PC-9 (cell line): ENCODE data around the gene AMDHD2. TPM values are rescaled to one million over a fixed set of nuclear protein-coding genes. Genes with fewer than 3 reads are reported as not detected.

Experiments used
- BruUV-seq: library from RNA; stranded (reverse); fragments of 400-500 nt; replicated peaks from 2 replicates; lab custom pipeline; 2021; lab: Mats Ljungman, UMichigan
- CTCF ChIA-PET: fragments of 300-600 bp; sonication (Branson Sonifier 250); formaldehyde crosslinking; loops from one replicate; lab custom pipeline; 2022; ENCODE audit warnings: antibody characterized with exemption; lab: Charles Lee
- POLR2A ChIA-PET: fragments of 300-600 bp; sonication (Branson Sonifier 250); formaldehyde crosslinking; loops from one replicate; lab custom pipeline; 2022; ENCODE audit warnings: antibody characterized with exemption; ENCODE audit not compliant: unreplicated experiment; lab: Charles Lee
- DNase-seq, 2 experiments: peaks; one replicate each; pipeline versions ENCODE4 v3.0.0 to v3.0.0-alpha.2; 2015 to 2022; ENCODE audit warnings: mixed read lengths in 1 of 2
- H2AFZ ChIP-seq: fragments of 200-600 bp; sonication (generic); 2 replicates; pipeline ENCODE4 v1.8.1; 2017; ENCODE audit warnings: antibody characterized with exemption
- H3F3A ChIP-seq: fragments of 200-600 bp; sonication (generic); 2 replicates; pipeline ENCODE4 v1.8.1; 2017; ENCODE audit warnings: antibody characterized with exemption, mild to moderate bottlenecking, low read depth; ENCODE audit not compliant: insufficient read depth
- H3K27ac ChIP-seq: fragments of 200-600 bp; sonication (generic); 2 replicates; pipeline ENCODE4 v1.6.1; 2016; ENCODE audit warnings: mixed run types
- H3K27me3 ChIP-seq: fragments of 200-600 bp; sonication (generic); 2 replicates; pipeline ENCODE4 v1.6.1; 2016; ENCODE audit warnings: low read depth, mixed run types; ENCODE audit not compliant: insufficient read depth
- H3K36me3 ChIP-seq: fragments of 200-600 bp; sonication (generic); 2 replicates; pipeline ENCODE4 v1.6.1; 2016; ENCODE audit warnings: low read depth, mixed run types
- H3K4me1 ChIP-seq: fragments of 200-600 bp; sonication (generic); replicated peaks from 2 replicates; pipeline ENCODE4 v1.6.1; 2016; ENCODE audit warnings: mixed run types; ENCODE audit not compliant: insufficient read depth
- H3K4me2 ChIP-seq: fragments of 200-600 bp; sonication (generic); 2 replicates; pipeline ENCODE4 v1.6.1; 2017; ENCODE audit warnings: mixed run types
- H3K4me3 ChIP-seq: fragments of 200-600 bp; sonication (generic); 2 replicates; pipeline ENCODE4 v1.6.1; 2016; ENCODE audit warnings: mixed run types
- H3K79me2 ChIP-seq: fragments of 200-600 bp; sonication (generic); 2 replicates; pipeline ENCODE4 v1.6.1; 2017; ENCODE audit warnings: low read depth, mixed run types
- H3K9me2 ChIP-seq: fragments of 200-600 bp; sonication (generic); 2 replicates; pipeline ENCODE4 v1.8.1; 2017; ENCODE audit warnings: mild to moderate bottlenecking; ENCODE audit not compliant: insufficient read depth
- H3K9me3 ChIP-seq: fragments of 200-600 bp; sonication (generic); 2 replicates; pipeline ENCODE4 v1.8.1; 2016; ENCODE audit warnings: low read depth; ENCODE audit not compliant: insufficient read depth
- H4K20me1 ChIP-seq: fragments of 200-600 bp; sonication (generic); 2 replicates; pipeline ENCODE4 v1.8.1; 2017; ENCODE audit not compliant: insufficient read depth
- CTCF ChIP-seq: fragments of 200-600 bp; sonication (generic); conservative IDR thresholded peaks from 2 replicates; pipeline ENCODE4 v1.6.1; 2017; ENCODE audit warnings: mixed run types, antibody characterized with exemption, mild to moderate bottlenecking, moderate library complexity
- EZH2 ChIP-seq: fragments of 200-600 bp; sonication (generic); IDR thresholded peaks from 2 replicates; pipeline ENCODE4 v1.8.0; 2017; ENCODE audit warnings: antibody characterized with exemption, low read depth
- intact Hi-C: fragments of 100-400 bp; cut with micrococcal nuclease; formaldehyde crosslinking; loops from one replicate; pipeline ENCODE4 v1.10.0; 2022; ENCODE audit not compliant: unreplicated experiment
- total RNA-seq: library from RNA; stranded (reverse); gene quantifications from 2 replicates; pipeline ENCODE4 v1.2.3, GENCODE V29; 2021

The AMDHD2 gene
- total RNA-seq, 1 experiment from 2014 or later = 47.9 TPM

- 0 out of 2 replicates have a peak, but pooled peaks cover 5% of the 10 kb centered on the region for H3K4me1 ChIP-seq
- H3K36me3 ChIP-seq = no peaks in the 10 kb centered on the region
- H3K27me3 ChIP-seq = no peaks in the 10 kb centered on the region
- CTCF ChIA-PET = interaction anchor here (0.6 kb wide), 1 partner anchor 436 kb away, joined by 3 read pairs; no protein-coding TSS in a partner anchor
- H3K9me2 ChIP-seq = no peaks in the 10 kb centered on the region
- no peak overlapping the region for H3K4me2 ChIP-seq
- intact Hi-C loops = no loop called here
- H2AFZ ChIP-seq = no peak overlapping the region
- no peak overlapping the region for H3K27ac ChIP-seq
- BruUV-seq = no TSS peak
- POLR2A ChIA-PET = no interaction called here
- no peak for TF ChIP-seq EZH2
- H3K9me3 ChIP-seq = no peaks in the 10 kb centered on the region
- H3K79me2 ChIP-seq = peaks cover 4% of the 10 kb centered on the region; the same call in 1 of the 2 replicates
- peaks cover 9% of the 10 kb centered on the region; the same call in 1 of the 2 replicates for H3F3A ChIP-seq
- peaks cover 13% of the 10 kb centered on the region; the same call in 1 of the 2 replicates for H4K20me1 ChIP-seq
- DNase-seq = no peak
- H3K4me3 ChIP-seq = no peak overlapping the region
Measured at GRCh38 chr16:2480948-2481347, 39.2 kb upstream of the AMDHD2 start.

GRCh38 chr16:2481676-2482075 lies 38.5 kb upstream of the AMDHD2 start:
- H3K27me3 ChIP-seq = no peaks in the 10 kb centered on the region
- DNase-seq = no peak
- TF ChIP-seq EZH2 (no peak), CTCF (no peak)
- no peaks in the 10 kb centered on the region for H3K36me3 ChIP-seq
- H4K20me1 ChIP-seq = peaks cover 7% of the 10 kb centered on the region; the same call in 1 of the 2 replicates
- H3K27ac ChIP-seq = no peak overlapping the region
- H3K9me2 ChIP-seq = no peaks in the 10 kb centered on the region
- no peaks in the 10 kb centered on the region for H3K4me1 ChIP-seq
- no peaks in the 10 kb centered on the region for H3K9me3 ChIP-seq
- H3F3A ChIP-seq = peaks cover 2% of the 10 kb centered on the region; the same call in 1 of the 2 replicates
- H3K4me2 ChIP-seq = no peak overlapping the region
- H3K4me3 ChIP-seq = no peak overlapping the region
- ChIA-PET POLR2A (no interaction called here), CTCF (no interaction called here)
- intact Hi-C loops = no loop called here
- no peak overlapping the region for H2AFZ ChIP-seq
- no peaks in the 10 kb centered on the region for H3K79me2 ChIP-seq
- BruUV-seq = no TSS peak

- H3K9me3 ChIP-seq = no peaks in the 10 kb centered on the region
- intact Hi-C loops = no loop called here
- ChIA-PET POLR2A (no interaction called here), CTCF (no interaction called here)
- no peak overlapping the region for H3K4me2 ChIP-seq
- no peaks in the 10 kb centered on the region for H3K36me3 ChIP-seq
- H3F3A ChIP-seq = no peaks in the 10 kb centered on the region
- H3K79me2 ChIP-seq = no peaks in the 10 kb centered on the region
- no peak overlapping the region for H3K27ac ChIP-seq
- DNase-seq = no peak
- TF ChIP-seq CTCF (no peak), EZH2 (no peak)
- no peak overlapping the region for H3K4me3 ChIP-seq
- no peak overlapping the region for H2AFZ ChIP-seq
- no peaks in the 10 kb centered on the region for H3K27me3 ChIP-seq
- peaks cover 6% of the 10 kb centered on the region; the same call in 1 of the 2 replicates for H4K20me1 ChIP-seq
- no peaks in the 10 kb centered on the region for H3K4me1 ChIP-seq
- no peaks in the 10 kb centered on the region for H3K9me2 ChIP-seq
- BruUV-seq = no TSS peak
Measured at GRCh38 chr16:2482249-2482648, 37.9 kb upstream of the AMDHD2 start.
